HTR-8/SVneo (cell line): ENCODE results near the gene STAT5A.

Experiments used
- DNase-seq: peaks from one replicate; pipeline ENCODE4 v3.0.0; 2011; ENCODE audit warnings: low spot score, mixed read lengths; ENCODE audit not compliant: insufficient read length
- FAIRE-seq: peaks from 2 replicates; lab custom pipeline; 2011; peaks lifted over from hg19 to GRCh38; lab: Jason Lieb, UNC

Gene STAT5A

GRCh38 chr17:42266918-42267766, 21.2 kb upstream of the STAT5A start:
- peak; percentile 85 for FAIRE-seq
- peak; percentile 62 for DNase-seq

GRCh38 chr17:42268236-42268635, 20.1 kb upstream of the STAT5A start:
- DNase-seq (no peak), FAIRE-seq (no peak)

GRCh38 chr17:42270170-42270535, 18.1 kb upstream of the STAT5A start:
- no peak for FAIRE-seq
- no peak for DNase-seq

- no peak for FAIRE-seq
- DNase-seq, result no peak
Measured at GRCh38 chr17:42270596-42270995, 17.7 kb upstream of the STAT5A start.

GRCh38 chr17:42271006-42271778, 17.1 kb upstream of the STAT5A start:
- no peak for FAIRE-seq
- no peak for DNase-seq

- FAIRE-seq (no peak), DNase-seq (no peak)
Measured at GRCh38 chr17:42271779-42272035, 16.6 kb upstream of the STAT5A start.

- FAIRE-seq (no peak), DNase-seq (no peak)
Measured at GRCh38 chr17:42272162-42272907, 16.0 kb upstream of the STAT5A start.

GRCh38 chr17:42273474-42274252, 14.6 kb upstream of the STAT5A start:
- DNase-seq (no peak), FAIRE-seq (no peak)

- DNase-seq (no peak), FAIRE-seq (no peak)
Measured at GRCh38 chr17:42274253-42274542, 14.1 kb upstream of the STAT5A start.

- no peak for DNase-seq
- FAIRE-seq, result no peak
Measured at GRCh38 chr17:42274812-42275526, 13.3 kb upstream of the STAT5A start.

- DNase-seq (no peak), FAIRE-seq (peak; percentile 38)
Measured at GRCh38 chr17:42275527-42276358, 12.6 kb upstream of the STAT5A start.

GRCh38 chr17:42276359-42276608, 12.0 kb upstream of the STAT5A start, which contains the start of gene STAT5B:
TSS of gene STAT5B (minus strand) at chr17:42276391. CDS start at chr17:42232127, 44,264 bp downstream.
- DNase-seq (no peak), FAIRE-seq (no peak)

- no peak for DNase-seq
- peak; percentile 20 for FAIRE-seq
Measured at GRCh38 chr17:42276609-42277341, 11.5 kb upstream of the STAT5A start.

GRCh38 chr17:42277342-42277712, 11.0 kb upstream of the STAT5A start:
- FAIRE-seq (no peak), DNase-seq (no peak)

- DNase-seq (no peak), FAIRE-seq (no peak)
Measured at GRCh38 chr17:42279776-42280630, 8.3 kb upstream of the STAT5A start.

- FAIRE-seq (no peak), DNase-seq (no peak)
Measured at GRCh38 chr17:42281571-42282096, 6.7 kb upstream of the STAT5A start.

- DNase-seq (no peak), FAIRE-seq (no peak)
Measured at GRCh38 chr17:42282478-42283080, 5.7 kb upstream of the STAT5A start.
